IPS-18c (cell line): ENCODE results near the gene GRIK4.

Source experiments
- H3K4me3 ChIP-seq: 2 replicates; pipeline ENCODE4 v1.7.0; 2013; ENCODE audit warnings: low read depth, mild to moderate bottlenecking, low read length, moderate library complexity; ENCODE audit not compliant: insufficient read depth
- H3K9me3 ChIP-seq: one replicate; pipeline ENCODE4 v1.6.1; 2013; ENCODE audit warnings: mild to moderate bottlenecking, low read length, moderate library complexity; ENCODE audit not compliant: control insufficient read depth, insufficient read depth

The GRIK4 gene

DNA sequence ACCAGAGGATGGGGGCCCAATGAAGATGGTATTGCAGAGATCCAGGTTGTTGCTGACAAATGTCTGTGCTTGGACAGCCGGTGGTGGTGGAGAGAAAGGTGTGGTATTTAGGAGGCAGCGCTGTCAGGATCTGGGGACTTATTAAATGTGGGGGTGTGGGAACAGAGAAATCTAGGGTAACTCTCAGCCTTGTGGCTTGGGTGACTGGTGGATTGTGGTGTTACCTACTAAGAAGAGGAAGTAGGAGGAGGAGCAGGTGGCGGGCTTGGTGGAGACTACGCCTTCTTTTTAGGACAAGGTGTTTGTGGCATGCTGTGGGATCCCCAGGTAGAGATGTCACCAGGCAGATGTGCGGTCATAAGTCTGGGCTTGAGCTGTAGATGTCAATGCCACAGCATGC is 144.0 kb downstream of the GRIK4 start:
- Histone ChIP-seq H3K4me3 (no peak overlapping the region), H3K9me3 (no peaks in the 10 kb centered on the region)

GRCh38 chr11:120657306-120658070 is 145.9 kb downstream of the GRIK4 start:
- Histone ChIP-seq H3K9me3 (no peaks in the 10 kb centered on the region), H3K4me3 (no peak overlapping the region)

DNA sequence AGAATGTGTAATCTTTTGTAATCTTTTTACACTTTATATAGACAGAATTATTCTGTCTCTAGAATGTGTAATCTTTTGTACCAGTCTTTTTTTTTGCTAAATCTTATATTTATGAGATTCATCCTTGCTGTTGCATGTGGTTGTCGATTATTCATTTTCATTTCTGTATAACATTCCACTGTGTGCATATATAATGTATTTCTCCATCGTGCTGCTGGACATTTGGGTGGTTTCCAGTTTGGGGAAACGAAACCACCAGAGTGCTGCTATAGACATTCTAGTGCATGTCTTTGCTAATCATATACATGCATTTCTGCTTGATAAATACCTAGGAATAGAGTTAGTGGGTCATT is 146.5 kb downstream of the GRIK4 start:
- H3K9me3 ChIP-seq, result no peaks in the 10 kb centered on the region
- no peak overlapping the region for H3K4me3 ChIP-seq

DNA sequence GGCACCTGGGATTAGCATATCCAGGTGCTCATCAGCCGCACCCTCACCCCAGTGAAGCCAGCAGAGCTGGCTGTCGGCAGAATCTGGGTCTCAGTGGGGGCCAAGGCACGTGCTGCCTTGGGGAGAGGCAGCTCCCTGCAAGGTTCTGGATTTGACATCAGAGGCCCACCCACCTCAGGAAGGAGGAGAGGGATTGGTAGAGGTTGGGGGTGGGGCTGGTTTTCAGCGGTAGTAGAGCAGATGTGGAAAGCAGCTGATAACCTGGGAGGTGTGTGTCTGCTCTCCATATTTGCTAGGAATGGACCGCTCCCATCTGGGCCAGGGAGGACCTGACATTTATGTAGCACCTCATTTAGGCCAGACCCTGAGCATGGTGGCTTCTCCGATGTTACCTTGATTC is 147.5 kb downstream of the GRIK4 start:
- Histone ChIP-seq H3K4me3 (no peak overlapping the region), H3K9me3 (no peaks in the 10 kb centered on the region)

- Histone ChIP-seq H3K9me3 (no peaks in the 10 kb centered on the region), H3K4me3 (no peak overlapping the region)
Measured at GRCh38 chr11:120660024-120660565, 148.5 kb downstream of the GRIK4 start.

DNA sequence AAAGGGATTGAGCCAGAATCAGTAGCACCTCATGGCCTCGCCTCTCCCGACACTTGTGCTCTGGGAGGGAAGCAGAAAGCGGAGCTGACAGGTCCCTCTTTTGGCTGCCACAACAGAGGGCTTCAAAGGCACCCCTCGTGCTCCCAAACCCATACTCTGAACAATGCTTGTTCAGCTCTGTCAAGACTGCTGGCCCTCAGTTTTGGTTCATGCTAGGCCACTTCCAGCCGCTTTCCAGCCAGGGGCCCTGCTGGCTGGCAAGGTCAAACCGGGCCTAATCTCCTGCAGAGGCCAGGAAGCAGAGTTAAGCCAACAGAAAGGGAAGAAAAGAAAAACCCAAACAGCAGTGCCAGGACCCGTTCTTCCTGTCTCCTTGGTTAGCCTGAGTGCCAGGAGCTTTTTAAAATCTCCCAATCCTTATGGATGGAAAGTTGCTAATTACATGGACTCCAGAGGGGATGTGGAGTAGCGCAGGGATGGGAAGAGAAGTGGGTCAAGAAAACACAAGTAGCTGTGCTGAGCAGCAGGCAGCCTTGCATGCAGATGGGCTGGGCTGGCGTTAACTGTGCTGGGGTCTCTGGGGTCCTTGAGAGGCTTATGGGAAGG is 150.6 kb downstream of the GRIK4 start:
- H3K9me3 ChIP-seq, result no peaks in the 10 kb centered on the region
- H3K4me3 ChIP-seq, result no peak overlapping the region

- no peaks in the 10 kb centered on the region for H3K9me3 ChIP-seq
- H3K4me3 ChIP-seq, result no peak overlapping the region
Measured at GRCh38 chr11:120663142-120663541, 151.6 kb downstream of the GRIK4 start.

DNA sequence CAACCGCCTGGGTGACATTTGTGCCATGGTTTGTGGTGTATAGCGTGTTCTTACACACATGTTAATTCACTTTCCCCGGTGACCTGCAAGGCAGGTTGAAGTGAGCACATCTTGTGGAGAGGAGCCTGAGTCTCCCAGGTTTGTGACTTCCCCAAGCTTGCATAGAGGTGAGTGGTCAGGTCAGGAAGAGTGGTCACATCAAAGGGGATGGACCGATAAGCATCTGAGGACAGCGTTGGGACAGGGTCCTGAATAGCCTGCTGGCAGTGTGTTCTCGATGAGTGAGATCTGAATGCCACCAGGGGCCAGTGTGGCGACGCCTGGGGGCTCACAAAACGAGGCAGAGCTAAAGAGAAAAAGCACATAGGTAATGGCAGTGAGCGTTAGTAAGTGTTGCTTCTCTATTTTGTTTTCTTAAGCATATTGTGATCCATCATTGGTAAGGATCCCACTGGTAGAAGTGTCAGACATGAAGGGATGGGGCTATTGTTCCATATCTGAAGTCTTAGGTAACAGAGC is 154.6 kb downstream of the GRIK4 start:
- Histone ChIP-seq H3K4me3 (no peak overlapping the region), H3K9me3 (no peaks in the 10 kb centered on the region)

DNA sequence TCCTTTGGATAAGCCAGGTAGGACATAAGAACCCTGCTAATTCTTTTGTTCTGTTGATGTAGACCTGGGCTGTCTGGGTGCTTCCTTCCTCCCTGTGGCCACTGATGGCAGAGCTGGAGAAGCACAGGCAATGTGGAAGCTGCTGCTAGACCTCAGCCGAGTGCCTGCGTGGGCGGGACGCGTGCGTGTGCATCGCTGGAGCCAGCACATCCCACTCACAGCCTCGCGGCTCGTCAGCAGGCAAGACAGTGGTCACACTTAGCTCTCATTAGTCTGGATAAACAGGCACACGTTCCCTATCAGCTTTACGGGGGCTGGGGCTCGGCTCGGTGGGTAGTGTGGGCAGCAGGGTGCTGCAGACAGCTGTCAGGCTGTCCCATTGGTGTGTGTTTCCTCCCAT is 155.7 kb downstream of the GRIK4 start:
- Histone ChIP-seq H3K9me3 (no peaks in the 10 kb centered on the region), H3K4me3 (no peak overlapping the region)

DNA sequence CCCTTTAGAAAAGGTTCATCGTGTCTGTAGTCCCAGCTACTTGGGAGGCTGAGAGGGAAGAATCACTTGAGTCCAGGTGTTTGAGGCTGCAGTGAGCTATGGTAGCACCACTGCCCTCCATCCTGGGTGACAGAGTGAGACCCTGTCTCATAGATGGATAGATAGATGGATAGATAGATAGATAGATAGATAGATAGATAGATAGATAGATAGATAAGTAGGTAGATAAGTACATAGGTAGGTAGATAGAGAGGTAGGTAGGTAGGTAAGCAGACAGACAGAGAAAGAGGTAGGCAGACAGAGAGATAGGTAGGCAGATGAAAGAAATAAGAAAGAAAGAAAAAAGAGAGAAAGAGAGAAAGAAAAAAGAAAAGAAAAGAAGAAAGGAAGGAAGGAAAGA is 156.4 kb downstream of the GRIK4 start:
- Histone ChIP-seq H3K9me3 (no peaks in the 10 kb centered on the region), H3K4me3 (no peak overlapping the region)

DNA sequence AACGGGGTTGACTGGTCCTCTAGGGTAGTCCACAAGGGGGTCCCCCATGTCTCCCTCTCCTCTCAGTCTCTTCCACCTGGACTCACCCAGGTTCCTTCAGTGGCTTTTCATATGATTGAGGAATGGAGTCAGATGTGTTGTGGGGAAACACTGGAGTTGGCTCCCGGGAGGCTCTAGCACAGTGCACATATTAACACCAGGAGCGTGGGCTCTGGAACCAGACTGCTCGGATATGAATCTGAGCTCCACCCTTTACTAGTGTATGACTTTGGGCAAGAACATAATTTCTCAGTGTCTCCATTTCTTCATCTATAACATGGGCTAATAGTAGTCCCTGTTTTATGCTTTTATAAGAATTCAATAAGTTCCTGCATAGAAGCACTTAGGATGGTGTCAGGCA is 157.0 kb downstream of the GRIK4 start:
- H3K9me3 ChIP-seq, result no peaks in the 10 kb centered on the region
- H3K4me3 ChIP-seq, result no peak overlapping the region

GRCh38 chr11:120674542-120674941 is 163.0 kb downstream of the GRIK4 start:
- no peak overlapping the region for H3K4me3 ChIP-seq
- no peaks in the 10 kb centered on the region for H3K9me3 ChIP-seq

DNA sequence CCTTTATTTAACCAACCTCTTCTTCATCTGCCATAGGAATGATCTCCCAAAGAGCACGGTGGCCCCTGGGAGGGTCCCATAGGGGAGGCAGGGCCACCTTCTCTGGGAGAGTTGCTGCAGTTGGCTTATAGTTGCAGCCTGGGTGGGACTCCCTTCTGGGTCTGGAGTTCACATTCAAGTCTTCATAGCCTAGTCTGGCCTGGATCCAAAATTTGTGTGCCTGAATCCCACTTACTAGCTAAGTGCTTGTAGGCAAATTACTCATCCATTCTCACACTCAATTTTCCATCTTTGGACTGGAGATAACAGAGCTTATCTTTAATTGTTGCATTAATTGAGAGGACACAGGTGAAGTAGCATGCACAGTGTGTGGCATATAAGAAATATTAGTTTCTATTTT is 163.6 kb downstream of the GRIK4 start:
- no peaks in the 10 kb centered on the region for H3K9me3 ChIP-seq
- no peak overlapping the region for H3K4me3 ChIP-seq

- Histone ChIP-seq H3K4me3 (no peak overlapping the region), H3K9me3 (no peaks in the 10 kb centered on the region)
Measured at GRCh38 chr11:120676991-120677390, 165.4 kb downstream of the GRIK4 start.

DNA sequence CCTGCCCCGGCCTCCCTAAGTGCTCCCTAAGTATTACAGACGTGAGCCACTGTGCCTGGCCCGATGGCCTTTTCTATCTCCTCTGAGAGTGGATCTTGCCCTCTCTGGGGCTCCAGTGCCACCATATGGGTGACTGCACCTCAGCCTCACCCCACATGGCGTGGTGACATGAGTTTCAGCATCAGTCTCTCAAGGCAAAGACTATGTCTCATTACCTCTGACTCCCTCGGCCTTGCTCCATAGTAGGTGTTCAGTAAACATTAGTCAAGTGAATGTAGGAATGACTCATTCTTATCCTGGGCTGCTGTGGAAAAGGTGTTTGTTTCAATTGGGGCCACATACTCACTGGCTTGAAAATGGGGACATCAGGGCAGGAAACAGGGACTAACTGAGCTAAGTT is 168.8 kb downstream of the GRIK4 start:
- H3K4me3 ChIP-seq, result no peak overlapping the region
- no peaks in the 10 kb centered on the region for H3K9me3 ChIP-seq

DNA sequence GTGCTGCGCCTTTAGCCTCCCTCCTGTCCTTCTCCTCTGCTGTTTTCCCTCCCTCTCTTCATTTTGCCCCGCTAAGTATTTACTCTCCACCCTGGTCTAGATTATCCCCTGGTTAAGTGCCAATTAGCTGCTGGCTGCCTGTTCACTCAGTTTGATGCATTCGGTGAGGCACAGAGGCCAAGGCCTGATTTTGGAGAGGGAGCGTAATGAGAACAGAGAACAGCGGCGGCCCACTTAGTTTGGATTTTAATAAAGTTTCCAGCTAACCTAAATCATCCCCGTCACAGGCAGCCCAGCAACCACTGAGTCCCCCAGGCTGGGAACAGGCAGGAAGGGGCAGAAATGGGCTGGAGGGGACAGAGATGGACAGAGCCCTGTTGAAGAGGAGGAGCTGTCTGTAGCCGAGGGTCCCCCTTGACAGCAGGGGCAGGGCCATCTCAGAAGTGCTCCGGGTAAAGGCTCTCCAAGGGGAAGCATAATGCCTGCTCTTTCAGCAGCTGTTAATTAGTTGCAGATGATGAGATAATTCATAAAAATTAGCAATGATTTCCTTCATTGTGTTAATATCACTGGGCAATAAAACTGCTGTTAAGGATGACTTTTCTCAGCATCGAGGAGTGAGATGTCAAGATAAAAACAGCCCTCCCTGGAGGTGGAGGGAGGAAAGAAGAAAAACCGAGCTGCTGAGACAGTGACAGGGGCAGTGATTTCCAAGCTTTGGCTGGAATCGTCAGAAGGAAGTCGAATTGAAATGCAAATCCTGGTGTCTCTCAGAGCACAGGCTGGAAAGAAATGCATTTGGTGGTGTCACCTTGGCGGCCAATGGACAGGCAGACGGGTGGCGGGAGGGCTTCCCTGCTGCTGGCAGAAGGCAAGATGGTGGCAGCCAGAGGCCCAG is 170.1 kb downstream of the GRIK4 start:
- Histone ChIP-seq H3K9me3 (no peaks in the 10 kb centered on the region), H3K4me3 (no peak overlapping the region)

DNA sequence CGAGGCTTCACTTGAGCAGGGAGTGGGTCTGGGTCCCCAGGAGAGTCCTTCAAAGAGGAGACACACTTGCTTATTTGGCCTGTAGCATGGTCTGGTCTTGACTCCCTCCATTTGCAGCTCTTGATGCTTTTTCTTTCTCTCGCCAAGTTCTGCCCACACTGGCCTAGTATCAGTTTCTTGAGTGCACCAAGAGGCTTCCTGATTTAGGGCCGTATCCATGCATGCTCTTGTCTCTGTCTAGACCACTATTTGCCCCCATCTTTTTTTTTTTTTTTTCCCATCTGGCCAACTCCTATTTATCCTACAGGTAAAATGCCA is 170.7 kb downstream of the GRIK4 start:
- no peaks in the 10 kb centered on the region for H3K9me3 ChIP-seq
- no peak overlapping the region for H3K4me3 ChIP-seq

- Histone ChIP-seq H3K9me3 (no peaks in the 10 kb centered on the region), H3K4me3 (no peak overlapping the region)
Measured at GRCh38 chr11:120682866-120683265, 171.3 kb downstream of the GRIK4 start.
